Testis (tissue), 2 donors: ENCODE measurements around the gene SERPINB3.

Experiments used
- CTCF ChIP-seq, 3 experiments: fragments of 450-650 bp in 2 of 3; fragments of 200-600 bp in 1 of 3; sonication (generic) in 1 of 3; IDR thresholded peaks; one replicate each; pipeline ENCODE4 v1.5.1; 2016 to 2019; ENCODE audit warnings: antibody characterized with exemption in 3 of 3, mild to moderate bottlenecking in 2 of 3, moderate library complexity in 1 of 3
- POLR2A ChIP-seq: fragments of 450-650 bp; IDR thresholded peaks from one replicate; pipeline ENCODE4 v1.6.1; 2017; ENCODE audit warnings: antibody characterized with exemption, mild to moderate bottlenecking, moderate library complexity

DNA sequence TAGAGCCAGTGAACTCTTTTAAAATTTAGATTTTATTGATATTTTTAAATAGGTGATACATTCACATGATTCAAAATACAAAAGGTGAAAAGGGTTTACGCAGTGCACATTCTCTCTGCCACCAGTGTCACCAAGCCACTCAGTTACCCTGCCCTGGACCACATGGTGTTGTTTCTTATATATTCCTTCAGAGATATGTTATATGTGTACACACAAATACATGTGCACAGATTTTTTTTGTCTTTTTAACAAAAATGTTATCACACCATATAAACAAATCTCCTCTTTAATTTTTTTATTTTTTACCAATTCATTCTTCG, 43.8 kb downstream of the SERPINB3 start:
- TF ChIP-seq POLR2A (no peak), CTCF (IDR thresholded peaks at IDR 0.05) (no peak)
